Skin of body (tissue), 2 donors: ENCODE data around the gene TRAK1. TPM values are rescaled to one million over a fixed set of nuclear protein-coding genes. Genes with fewer than 3 reads are reported as not detected.
A peak's percentile ranks its signal among the peaks of the same experiment; 100 is the strongest.
"Not testable (repeated sequence)": the region's sequence is repeated elsewhere in the genome, so short reads cannot be mapped to it uniquely, and the experiment has no call there.

Source experiments
- DNase-seq: peaks from one replicate; lab custom pipeline; 2025; lab: John Stamatoyannopoulos, UW
- total RNA-seq: library from RNA; depleted of rRNA; stranded (reverse); fragments of >200 nt; gene quantifications from one replicate; pipeline ENCODE4 v1.2.3, GENCODE V29; 2014

Gene TRAK1, protein sequence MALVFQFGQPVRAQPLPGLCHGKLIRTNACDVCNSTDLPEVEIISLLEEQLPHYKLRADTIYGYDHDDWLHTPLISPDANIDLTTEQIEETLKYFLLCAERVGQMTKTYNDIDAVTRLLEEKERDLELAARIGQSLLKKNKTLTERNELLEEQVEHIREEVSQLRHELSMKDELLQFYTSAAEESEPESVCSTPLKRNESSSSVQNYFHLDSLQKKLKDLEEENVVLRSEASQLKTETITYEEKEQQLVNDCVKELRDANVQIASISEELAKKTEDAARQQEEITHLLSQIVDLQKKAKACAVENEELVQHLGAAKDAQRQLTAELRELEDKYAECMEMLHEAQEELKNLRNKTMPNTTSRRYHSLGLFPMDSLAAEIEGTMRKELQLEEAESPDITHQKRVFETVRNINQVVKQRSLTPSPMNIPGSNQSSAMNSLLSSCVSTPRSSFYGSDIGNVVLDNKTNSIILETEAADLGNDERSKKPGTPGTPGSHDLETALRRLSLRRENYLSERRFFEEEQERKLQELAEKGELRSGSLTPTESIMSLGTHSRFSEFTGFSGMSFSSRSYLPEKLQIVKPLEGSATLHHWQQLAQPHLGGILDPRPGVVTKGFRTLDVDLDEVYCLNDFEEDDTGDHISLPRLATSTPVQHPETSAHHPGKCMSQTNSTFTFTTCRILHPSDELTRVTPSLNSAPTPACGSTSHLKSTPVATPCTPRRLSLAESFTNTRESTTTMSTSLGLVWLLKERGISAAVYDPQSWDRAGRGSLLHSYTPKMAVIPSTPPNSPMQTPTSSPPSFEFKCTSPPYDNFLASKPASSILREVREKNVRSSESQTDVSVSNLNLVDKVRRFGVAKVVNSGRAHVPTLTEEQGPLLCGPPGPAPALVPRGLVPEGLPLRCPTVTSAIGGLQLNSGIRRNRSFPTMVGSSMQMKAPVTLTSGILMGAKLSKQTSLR
- total RNA-seq: 36.4 TPM

- DNase-seq: peak; percentile 58
Measured at GRCh38 chr3:42090973-42091731, at the start of gene TRAK1. Gene TRAK1 (plus strand): TSS chr3:42091357. CDS start chr3:42091470, 113 bp downstream.

- no peak for DNase-seq
Measured at GRCh38 chr3:42042747-42043098, 48.4 kb upstream of the TRAK1 start.

- peak; percentile 84 for DNase-seq
Measured at GRCh38 chr3:42043099-42043813, 47.9 kb upstream of the TRAK1 start.

DNA sequence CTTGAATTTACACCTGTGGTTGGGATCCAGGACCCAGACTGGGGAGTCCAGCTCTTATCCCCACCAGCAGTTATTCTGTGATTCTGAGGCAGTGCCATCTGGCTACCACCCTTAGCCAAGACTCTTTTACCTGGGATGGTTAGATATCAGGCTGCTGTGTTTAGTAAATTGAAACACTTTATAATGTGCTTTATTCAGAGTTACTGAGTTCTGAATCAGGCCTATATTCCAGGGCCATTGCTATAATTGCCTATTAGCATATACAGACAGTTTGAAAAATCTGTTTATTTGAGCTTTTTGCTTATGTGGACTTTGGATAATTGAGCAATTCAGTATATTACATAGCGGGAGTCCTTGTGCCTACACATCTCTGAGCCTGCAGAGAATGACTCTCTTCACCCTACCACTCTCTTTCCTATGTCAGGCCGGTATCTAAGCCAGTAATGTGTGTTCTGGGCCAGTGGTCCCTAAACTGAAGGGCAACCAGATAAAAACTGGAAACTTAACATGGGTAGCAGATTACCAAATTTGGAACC is 45.4 kb upstream of the TRAK1 start:
- no peak for DNase-seq

GRCh38 chr3:42048526-42048925 is 42.6 kb upstream of the TRAK1 start:
- not testable (repeated sequence) for DNase-seq

DNA sequence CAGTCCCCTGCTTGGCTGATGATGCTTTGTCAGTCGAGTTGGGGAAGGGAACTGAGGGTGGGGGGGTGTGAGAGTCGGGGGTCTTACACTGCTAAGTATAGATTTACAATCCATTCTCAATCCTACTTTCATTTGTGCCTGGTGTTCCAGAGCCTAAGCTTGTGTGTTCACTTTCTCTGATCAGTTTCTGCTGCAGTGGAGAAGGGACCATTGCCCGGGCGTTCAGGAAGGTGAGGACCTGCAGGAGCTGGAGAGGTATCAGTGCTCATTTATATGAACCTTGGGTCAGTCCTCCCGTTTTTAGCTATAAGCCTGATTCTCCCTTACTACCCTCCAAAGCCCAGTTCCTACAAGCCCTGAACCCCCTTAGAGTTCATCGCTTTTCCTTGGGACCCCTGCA is 41.0 kb upstream of the TRAK1 start:
- DNase-seq: no peak

- no peak for DNase-seq
Measured at GRCh38 chr3:42051384-42052131, 39.6 kb upstream of the TRAK1 start.

DNA sequence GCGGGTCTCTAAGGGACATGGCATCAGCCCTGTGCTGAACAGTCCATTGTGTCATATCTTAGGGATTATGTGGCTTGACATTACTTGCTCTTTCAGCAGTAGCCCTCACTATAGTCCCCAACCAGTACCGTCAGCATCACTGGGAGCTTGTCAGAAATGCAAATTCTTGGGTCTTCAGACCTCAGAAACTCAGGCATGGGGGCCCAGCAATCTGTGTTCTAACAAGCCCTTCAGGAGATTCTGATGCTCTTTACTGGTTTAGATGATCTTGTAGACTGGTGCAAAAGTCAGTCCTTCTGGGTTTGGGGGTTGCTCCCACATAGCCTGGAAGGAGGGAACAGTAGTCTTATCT is 39.0 kb upstream of the TRAK1 start:
- DNase-seq: no peak

DNA sequence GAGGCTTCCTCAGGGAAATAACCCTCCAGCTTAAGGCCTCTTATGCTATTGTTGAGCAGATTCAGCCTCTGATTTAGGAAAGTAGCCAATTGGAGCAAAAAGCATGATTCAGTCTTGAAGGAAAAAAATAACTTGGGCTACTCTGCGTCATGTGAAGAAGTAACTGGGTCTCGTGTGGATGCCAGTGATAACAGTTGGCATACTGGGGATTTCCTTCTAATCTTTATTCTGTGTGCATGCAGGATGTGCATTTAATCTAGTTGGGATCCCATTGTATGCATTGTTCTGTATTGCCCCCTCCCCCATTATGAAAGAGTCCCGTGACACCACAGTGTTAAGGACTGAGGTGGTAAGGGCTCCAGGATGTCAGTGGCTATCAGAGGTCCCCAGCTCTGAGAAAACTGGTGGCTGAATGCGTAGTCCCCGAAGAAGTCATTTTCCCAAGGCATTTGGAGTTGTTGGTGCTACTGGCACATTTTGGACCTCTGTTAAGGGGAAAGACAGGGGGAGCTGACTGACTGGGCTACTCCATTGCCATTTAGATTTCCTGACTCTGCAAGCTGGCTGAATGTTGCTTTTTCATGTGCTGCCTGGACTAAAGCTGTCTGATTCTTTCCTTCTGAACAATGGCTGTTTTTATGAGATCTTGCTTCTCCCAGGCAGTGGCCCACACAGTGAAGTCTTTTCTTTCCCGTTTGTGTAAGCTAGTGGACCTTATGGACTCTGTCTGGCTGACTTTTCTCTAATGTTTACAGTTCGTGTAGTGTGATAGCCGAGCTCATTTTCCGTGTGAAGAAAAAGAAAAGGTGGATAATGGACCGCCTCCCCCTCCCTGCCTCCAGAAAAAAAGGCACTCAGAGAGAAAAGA is 38.4 kb upstream of the TRAK1 start:
- DNase-seq: peak; percentile 51

GRCh38 chr3:42053476-42053875 is 37.7 kb upstream of the TRAK1 start:
- no peak for DNase-seq

DNA sequence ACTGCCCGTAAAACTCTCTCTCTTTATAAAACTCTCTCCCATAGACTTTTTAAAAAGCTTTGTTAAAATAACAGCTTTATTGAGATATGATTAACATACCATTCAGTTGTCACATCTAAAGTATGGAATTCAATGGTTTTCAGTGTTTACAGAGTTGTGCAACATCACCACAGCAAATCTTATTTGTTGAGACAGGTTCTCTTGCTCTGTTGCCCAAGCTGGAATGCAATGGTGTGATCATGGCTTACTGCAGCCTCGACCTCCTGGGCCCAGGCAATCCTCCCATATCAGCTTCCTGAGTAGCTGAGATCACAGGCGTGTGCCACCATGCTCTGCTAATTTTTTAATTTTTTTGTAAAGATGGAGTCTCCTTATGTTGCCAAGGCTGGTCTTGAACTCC is 35.9 kb upstream of the TRAK1 start:
- DNase-seq: no peak

GRCh38 chr3:42056840-42057239 is 34.3 kb upstream of the TRAK1 start:
- no peak for DNase-seq

GRCh38 chr3:42057561-42058211 is 33.5 kb upstream of the TRAK1 start:
- no peak for DNase-seq

GRCh38 chr3:42061025-42061712 is 30.0 kb upstream of the TRAK1 start:
- DNase-seq: no peak

DNA sequence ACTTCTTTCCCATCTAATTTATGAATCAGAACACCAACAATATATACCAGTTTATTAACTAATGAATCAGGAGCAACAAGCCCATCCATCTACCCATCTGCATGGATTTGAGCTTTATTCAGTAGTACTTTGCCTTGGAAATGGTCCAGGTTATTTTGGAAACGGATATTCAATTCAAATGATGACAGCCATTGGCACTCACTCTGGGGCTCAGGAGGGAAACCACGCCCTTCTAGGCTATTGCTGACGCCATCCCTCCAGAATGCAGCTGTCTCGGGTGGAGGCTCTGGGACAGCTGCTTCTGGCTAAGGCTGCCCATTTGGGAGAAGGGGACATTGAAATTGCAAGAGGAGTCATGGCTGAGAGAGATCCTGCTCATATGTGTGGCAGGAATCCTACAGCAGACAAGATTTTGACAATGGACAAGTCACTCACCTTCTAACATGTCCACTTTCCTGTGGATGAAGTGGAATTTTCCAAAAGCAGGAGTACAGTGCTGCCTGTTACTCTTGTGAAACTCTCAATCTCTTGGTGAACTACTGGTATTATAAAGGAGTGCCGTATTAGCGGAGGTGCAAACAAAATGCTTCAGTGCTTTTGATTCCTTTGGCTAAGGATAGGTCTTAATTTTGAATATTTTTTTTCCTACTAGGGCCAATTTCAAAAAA is 29.3 kb upstream of the TRAK1 start:
- peak; percentile 95 for DNase-seq

- no peak for DNase-seq
Measured at GRCh38 chr3:42062464-42062863, 28.7 kb upstream of the TRAK1 start.

DNA sequence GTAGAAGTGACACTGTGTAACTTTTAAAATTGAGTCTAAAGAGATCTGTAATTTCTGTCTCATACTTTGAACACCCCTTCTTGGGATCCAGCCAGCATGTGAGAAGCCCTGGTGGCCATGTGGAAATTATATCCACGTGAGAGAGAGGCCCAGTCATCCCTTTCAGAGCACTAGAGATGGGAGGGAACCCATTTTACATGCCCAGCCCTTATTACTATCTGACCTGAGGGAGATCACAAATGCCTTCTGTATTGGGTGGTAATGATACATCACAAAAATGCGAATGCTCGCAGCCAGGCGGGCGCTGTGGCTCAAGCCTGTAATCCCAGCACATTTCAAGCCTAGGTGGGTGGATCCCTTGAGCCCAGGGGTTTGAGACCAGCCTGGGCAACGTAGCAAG is 27.3 kb upstream of the TRAK1 start:
- peak; percentile 41 for DNase-seq
